HepG2 (cell line): ENCODE measurements around the gene SETD2. TPM values are rescaled to one million over a fixed set of nuclear protein-coding genes. Genes with fewer than 3 reads are reported as not detected.

Experiments used
- ATF1 ChIP-seq: IDR thresholded peaks from 2 replicates; pipeline ENCODE4 v1.6.1; 2016; ENCODE audit warnings: mild to moderate bottlenecking, control low read depth
- BRD4 ChIP-seq: sonication (generic); formaldehyde crosslinking; IDR thresholded peaks from 2 replicates; pipeline ENCODE4 v1.4.0; 2020; ENCODE audit warnings: missing genetic modification reagents
- CREB1 ChIP-seq, 2 experiments: fragments of 450-650 bp in 1 of 2; IDR thresholded peaks; 2 replicates each; pipeline ENCODE4 v1.6.1; 2016 to 2017; ENCODE audit warnings: control low read depth in 1 of 2, mild to moderate bottlenecking in 1 of 2, missing compliant biosample characterization in 1 of 2, missing genetic modification characterization in 1 of 2
- DMTF1 ChIP-seq: sonication (generic); formaldehyde crosslinking; IDR thresholded peaks from 2 replicates; pipeline ENCODE4 v1.4.0; 2020; ENCODE audit warnings: mild to moderate bottlenecking, missing genetic modification reagents
- ETV6 ChIP-seq: sonication (generic); formaldehyde crosslinking; conservative IDR thresholded peaks from 2 replicates; pipeline ENCODE4 v1.4.0; 2020; ENCODE audit warnings: missing genetic modification reagents
- FOXO1 ChIP-seq: sonication (generic); formaldehyde crosslinking; IDR thresholded peaks from 2 replicates; pipeline ENCODE4 v1.4.0; 2020; ENCODE audit warnings: missing genetic modification reagents
- MAZ ChIP-seq, 2 experiments: sonication (generic) in 1 of 2; formaldehyde crosslinking in 1 of 2; IDR thresholded peaks; 2 replicates each; pipeline versions ENCODE4 v1.5.0 to v1.6.1; 2012 to 2020; ENCODE audit warnings: low read depth in 2 of 2, mild to moderate bottlenecking in 2 of 2, borderline replicate concordance in 1 of 2, improper control_type of control experiment in 1 of 2, low read length in 1 of 2, missing genetic modification reagents in 1 of 2, moderate library complexity in 1 of 2
- MLXIP ChIP-seq: sonication (generic); formaldehyde crosslinking; IDR thresholded peaks from 2 replicates; pipeline ENCODE4 v1.9.0; 2021; ENCODE audit warnings: missing genetic modification reagents, borderline replicate concordance
- NFATC3 ChIP-seq: sonication (generic); formaldehyde crosslinking; IDR thresholded peaks from 2 replicates; pipeline ENCODE4 v1.5.1; 2020; ENCODE audit warnings: mild to moderate bottlenecking, missing genetic modification reagents
- NFYC ChIP-seq: IDR thresholded peaks from 2 replicates; pipeline ENCODE4 v1.6.1; 2016; ENCODE audit warnings: missing genetic modification reagents, missing compliant biosample characterization
- RFXANK ChIP-seq: IDR thresholded peaks from 2 replicates; pipeline ENCODE4 v1.6.1; 2016
- RFXAP ChIP-seq: sonication (generic); formaldehyde crosslinking; IDR thresholded peaks from 2 replicates; pipeline ENCODE4 v1.4.0; 2020; ENCODE audit warnings: missing genetic modification reagents, borderline replicate concordance
- TRIM22 ChIP-seq: fragments of 450-650 bp; IDR thresholded peaks from 2 replicates; pipeline ENCODE4 v1.6.1; 2017
- ZFP91 ChIP-seq: sonication (generic); formaldehyde crosslinking; IDR thresholded peaks from 2 replicates; pipeline ENCODE4 v1.9.0; 2022; ENCODE audit warnings: missing genetic modification reagents, mild to moderate bottlenecking, borderline replicate concordance
- ZIK1 ChIP-seq: sonication (generic); formaldehyde crosslinking; IDR thresholded peaks from 2 replicates; pipeline ENCODE4 v1.5.0; 2020; ENCODE audit warnings: mild to moderate bottlenecking, low read depth, missing genetic modification reagents, borderline replicate concordance
- ZMYM3 ChIP-seq: sonication (generic); formaldehyde crosslinking; IDR thresholded peaks from 2 replicates; pipeline ENCODE4 v1.5.1; 2020; ENCODE audit warnings: mild to moderate bottlenecking, missing genetic modification reagents
- ZNF44 ChIP-seq: sonication (generic); formaldehyde crosslinking; IDR thresholded peaks from 2 replicates; pipeline ENCODE4 v1.5.1; 2020; ENCODE audit warnings: mild to moderate bottlenecking, missing genetic modification reagents
- ZNF496 ChIP-seq: sonication (generic); formaldehyde crosslinking; IDR thresholded peaks from 2 replicates; pipeline ENCODE4 v1.8.1; 2023; ENCODE audit warnings: mild to moderate bottlenecking, moderate library complexity, missing genetic modification reagents; ENCODE audit not compliant: insufficient replicate concordance
- ZNF879 ChIP-seq: sonication (generic); formaldehyde crosslinking; IDR thresholded peaks from 2 replicates; pipeline ENCODE4 v1.8.1; 2023; ENCODE audit warnings: missing genetic modification reagents
- polyA plus RNA-seq, 8 experiments: library from polyadenylated mRNA; depleted of rRNA in 3 of 8; stranded (reverse) in 7 of 8; unstranded in 1 of 8; fragments of >200 nt; fragmentation: Illumina TruSeq in 4 of 8; extraction: Trizol in 4 of 8; gene quantifications; 2 replicates each; pipeline versions ENCODE4 v1.2.1 to v1.2.3, GENCODE V29; 2011 to 2016; ENCODE audit warnings: low read depth in 4 of 8, missing spikeins in 1 of 8, mixed read lengths in 1 of 8; ENCODE audit not compliant: insufficient read depth in 1 of 8
- total RNA-seq, 5 experiments: library from RNA; depleted of rRNA; stranded (reverse); fragments of >200 nt; fragmentation: Illumina TruSeq; extraction: Trizol; gene quantifications; 2 replicates each; pipeline ENCODE4 v1.2.3, GENCODE V29; 2016; ENCODE audit warnings: low read depth in 1 of 5

The SETD2 gene
- total and polyA plus RNA-seq, 2 of the 13 experiments (the other 11 are each of a cell fraction or from before 2014, with no cell fraction given), result 14.2 to 24.2 TPM

- TF ChIP-seq ZFP91 (CRISPR knock-in tag) (peak; percentile 71; the same call in 1 of the 2 replicates), NFYC (CRISPR knock-in tag) (no peak), CREB1 (IDR thresholded peaks at IDR 0.05) (no peak), CREB1 (CRISPR knock-in tag; IDR thresholded peaks at IDR 0.05) (no peak), ATF1 (CRISPR knock-in tag) (no peak), DMTF1 (no peak), FOXO1 (CRISPR knock-in tag) (no peak), ZMYM3 (CRISPR knock-in tag) (peak; percentile 58; the same call in 1 of the 2 replicates), ETV6 (CRISPR knock-in tag) (no peak), TRIM22 (no peak), RFXANK (CRISPR knock-in tag) (no peak), BRD4 (CRISPR knock-in tag) (no peak), MAZ (IDR thresholded peaks at IDR 0.05; ENCODE audit: borderline replicate concordance, low read depth, low read length) (peak; percentile 82; the same call in 1 of the 2 replicates), MAZ (CRISPR knock-in tag; IDR thresholded peaks at IDR 0.05; ENCODE audit: low read depth) (peak; percentile 88), ZNF879 (CRISPR knock-in tag) (0 out of 2 replicates have a peak, but pooled peaks have one; percentile 34), ZNF496 (CRISPR knock-in tag) (no peak), ZIK1 (CRISPR knock-in tag) (peak; percentile 73; the same call in 1 of the 2 replicates), RFXAP (CRISPR knock-in tag) (no peak), MLXIP (CRISPR knock-in tag) (no peak), ZNF44 (CRISPR knock-in tag) (no peak), NFATC3 (CRISPR knock-in tag) (no peak)
Observed at GRCh38 chr3:46978985-46979944, 184.6 kb downstream of the SETD2 start, which contains the start of gene NBEAL2 (continued).
